ENCODE results near the gene CDCP1. TPM values are rescaled to one million over a fixed set of nuclear protein-coding genes. Genes with fewer than 3 reads are reported as not detected.
"Not testable (repeated sequence)": the region's sequence is repeated elsewhere in the genome, so short reads cannot be mapped to it uniquely, and the experiment has no call there.

Gene CDCP1
- total and polyA plus RNA-seq, 10 donors: 0.15 to 3.6 (median 2.1) TPM

DNA sequence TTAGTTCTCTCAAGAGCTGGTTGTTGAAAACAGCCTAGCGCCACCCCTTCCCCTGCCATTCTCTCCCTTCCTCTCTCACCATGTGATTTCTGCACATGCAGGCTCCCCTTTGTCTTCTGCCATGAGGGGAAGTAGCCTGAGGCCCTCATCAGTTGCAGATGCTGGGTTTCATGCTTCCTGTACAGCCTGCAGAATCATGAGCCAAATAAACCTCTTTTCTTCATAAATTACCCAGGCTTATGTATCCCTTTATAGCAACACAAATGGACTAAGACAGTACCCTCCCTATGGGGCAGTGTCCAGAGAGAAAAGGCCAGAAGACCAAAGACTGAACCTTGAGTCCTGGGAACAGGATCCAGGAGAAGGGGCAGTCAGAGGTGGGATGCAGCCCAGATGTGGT lies 65.4 kb downstream of the CDCP1 start:
- H3K27ac ChIP-seq: no peak overlapping the region
- WGBS, 5 donors: 78 to 84% (median 80%) methylated on average over 1 of the region's 1 CpG
- TF ChIP-seq, protein P1, sequence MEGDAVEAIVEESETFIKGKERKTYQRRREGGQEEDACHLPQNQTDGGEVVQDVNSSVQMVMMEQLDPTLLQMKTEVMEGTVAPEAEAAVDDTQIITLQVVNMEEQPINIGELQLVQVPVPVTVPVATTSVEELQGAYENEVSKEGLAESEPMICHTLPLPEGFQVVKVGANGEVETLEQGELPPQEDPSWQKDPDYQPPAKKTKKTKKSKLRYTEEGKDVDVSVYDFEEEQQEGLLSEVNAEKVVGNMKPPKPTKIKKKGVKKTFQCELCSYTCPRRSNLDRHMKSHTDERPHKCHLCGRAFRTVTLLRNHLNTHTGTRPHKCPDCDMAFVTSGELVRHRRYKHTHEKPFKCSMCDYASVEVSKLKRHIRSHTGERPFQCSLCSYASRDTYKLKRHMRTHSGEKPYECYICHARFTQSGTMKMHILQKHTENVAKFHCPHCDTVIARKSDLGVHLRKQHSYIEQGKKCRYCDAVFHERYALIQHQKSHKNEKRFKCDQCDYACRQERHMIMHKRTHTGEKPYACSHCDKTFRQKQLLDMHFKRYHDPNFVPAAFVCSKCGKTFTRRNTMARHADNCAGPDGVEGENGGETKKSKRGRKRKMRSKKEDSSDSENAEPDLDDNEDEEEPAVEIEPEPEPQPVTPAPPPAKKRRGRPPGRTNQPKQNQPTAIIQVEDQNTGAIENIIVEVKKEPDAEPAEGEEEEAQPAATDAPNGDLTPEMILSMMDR (IDR thresholded peaks at IDR 0.05 in 8 of 11, conservative IDR thresholded peaks at IDR 0.05 in 3 of 11): no peak
- TF ChIP-seq POLR2AphosphoS5 (IDR thresholded peaks at IDR 0.05) (no peak), POLR2A (IDR thresholded peaks at IDR 0.05) (no peak)
- no peaks in the 10 kb centered on the region for H3K36me3 ChIP-seq
- H3K27me3 ChIP-seq (replicated peaks in 1 of 7): no peaks in the 10 kb centered on the region
- H3K9me3 ChIP-seq: peaks cover 0 to 6% (median 0%) of the 10 kb centered on the region in 8 donors
- no peaks in the 10 kb centered on the region for H3K4me1 ChIP-seq
- H3K4me3 ChIP-seq: no peak overlapping the region
- intact Hi-C loops (cut with DNase I; ENCODE audit: low total_unique reads): no loop called here
- no peak for DNase-seq

DNA sequence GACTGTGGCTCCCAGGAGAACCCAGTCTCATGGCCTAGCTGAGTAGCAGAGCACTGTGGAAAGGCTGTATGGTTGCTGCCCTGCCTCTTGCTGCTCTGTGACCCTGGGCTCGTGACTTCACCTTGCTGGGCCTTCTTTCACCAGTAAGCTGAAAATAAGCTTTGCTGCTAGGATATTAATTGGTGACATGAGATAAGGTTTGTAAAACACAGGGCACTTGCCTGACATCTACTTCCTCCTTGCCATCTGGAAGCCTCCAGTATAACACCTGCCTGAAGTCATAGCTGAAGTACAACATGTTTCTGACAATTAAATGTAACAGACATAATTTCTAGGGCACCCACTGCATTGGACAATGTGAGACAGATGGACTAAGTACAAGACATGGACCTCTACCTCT lies 66.5 kb downstream of the CDCP1 start:
- TF ChIP-seq POLR2AphosphoS5 (IDR thresholded peaks at IDR 0.05) (no peak), POLR2A (IDR thresholded peaks at IDR 0.05) (no peak)
- TF ChIP-seq, protein P1 (IDR thresholded peaks at IDR 0.05 in 8 of 11, conservative IDR thresholded peaks at IDR 0.05 in 3 of 11): no peak
- H3K9me3 ChIP-seq: peaks cover 0 to 6% (median 0%) of the 10 kb centered on the region in 8 donors
- no peaks in the 10 kb centered on the region for H3K4me1 ChIP-seq
- H3K4me3 ChIP-seq: no peak overlapping the region
- 54 to 83% (median 66%) methylated on average over 1 of the region's 1 CpG for WGBS, 5 donors
- no peak overlapping the region for H3K27ac ChIP-seq
- H3K27me3 ChIP-seq (replicated peaks in 1 of 7): no peaks in the 10 kb centered on the region
- intact Hi-C loops (cut with DNase I; ENCODE audit: low total_unique reads): no loop called here
- DNase-seq: no peak
- no peaks in the 10 kb centered on the region for H3K36me3 ChIP-seq

DNA sequence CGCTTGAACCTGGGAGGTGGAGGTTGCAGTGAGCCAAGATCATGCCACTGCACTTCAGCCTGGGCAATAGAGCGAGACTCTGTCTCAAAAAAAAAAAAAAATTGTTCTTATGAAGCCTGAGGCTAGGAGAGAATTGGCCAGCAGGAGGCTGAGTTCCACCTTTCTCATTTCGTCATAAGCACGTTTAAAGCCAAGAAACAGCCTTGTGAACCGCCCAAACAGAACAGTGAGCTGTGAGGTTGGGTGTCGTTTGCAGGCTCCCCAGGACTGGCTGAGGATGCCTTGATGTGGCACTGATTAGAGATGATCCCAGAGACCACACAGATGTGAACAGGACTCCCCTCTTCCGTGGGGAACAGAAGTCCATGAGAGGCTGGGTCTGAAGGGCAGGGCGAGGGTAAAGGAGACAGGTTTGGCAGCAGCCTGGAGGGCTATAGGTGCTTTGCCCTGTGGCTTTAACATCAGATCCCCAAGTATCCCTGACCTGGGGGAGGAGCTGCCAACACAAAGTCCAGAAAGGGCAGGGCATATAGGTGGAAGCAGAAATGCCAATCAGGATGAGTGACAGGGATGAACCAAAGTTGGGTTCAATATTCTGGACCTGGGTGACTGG lies 67.2 kb downstream of the CDCP1 start:
- H3K27ac ChIP-seq: no peak overlapping the region
- no peaks in the 10 kb centered on the region for H3K36me3 ChIP-seq
- intact Hi-C loops (cut with DNase I; ENCODE audit: low total_unique reads): no loop called here
- no peak overlapping the region for H3K4me3 ChIP-seq
- peaks cover 0 to 6% (median 0%) of the 10 kb centered on the region in 8 donors for H3K9me3 ChIP-seq
- WGBS, 5 donors: 72 to 81% (median 76%) methylated on average over 7 to 8 of the region's 8 CpGs
- TF ChIP-seq, protein P1 (IDR thresholded peaks at IDR 0.05 in 8 of 11, conservative IDR thresholded peaks at IDR 0.05 in 3 of 11): no peak
- no peak for TF ChIP-seq POLR2A (IDR thresholded peaks at IDR 0.05)
- TF ChIP-seq POLR2AphosphoS5 (IDR thresholded peaks at IDR 0.05): no peak
- no peaks in the 10 kb centered on the region for H3K27me3 ChIP-seq (replicated peaks in 1 of 7)
- no peaks in the 10 kb centered on the region for H3K4me1 ChIP-seq
- no peak for DNase-seq

DNA sequence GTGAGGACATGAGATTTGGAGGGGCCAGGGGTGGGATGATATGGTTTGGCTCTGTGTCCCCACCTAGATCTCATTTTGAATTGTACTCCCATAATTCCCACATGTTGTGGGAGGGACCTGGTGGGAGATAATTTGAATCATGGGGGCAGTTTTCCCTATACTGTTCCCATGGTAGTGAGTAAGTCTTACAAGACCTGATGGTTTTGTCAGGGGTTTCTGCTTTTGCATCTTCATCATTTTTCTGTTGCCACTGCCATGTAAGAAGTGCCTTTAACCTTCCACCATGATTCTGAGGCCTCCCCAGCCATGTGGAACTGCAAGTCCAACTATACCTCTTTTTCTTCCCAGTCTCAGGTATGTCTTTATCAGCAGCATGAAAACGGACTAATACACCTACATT lies 67.9 kb downstream of the CDCP1 start:
- H3K4me3 ChIP-seq; DNase-seq; H3K27ac ChIP-seq; H3K4me1 ChIP-seq; H3K36me3 ChIP-seq; H3K27me3 ChIP-seq (replicated peaks in 1 of 7); intact Hi-C loops (cut with DNase I; ENCODE audit: low total_unique reads); H3K9me3 ChIP-seq: not testable (repeated sequence)
- WGBS, 5 donors: 14 to 100% (median 54%) methylated on average over 1 of the region's 1 CpG

Measured in spleen (tissue), 11 donors.